HCT116 (cell line): ENCODE results near the gene NBPF4. TPM values are rescaled to one million over a fixed set of nuclear protein-coding genes. Genes with fewer than 3 reads are reported as not detected.
"Not testable (repeated sequence)": the region's sequence is repeated elsewhere in the genome, so short reads cannot be mapped to it uniquely, and the experiment has no call there.

ENCODE experiments used
- ATAC-seq: fragments of 200-7000 bp; cut with Tn5 transposase; 2 replicates; pipeline ENCODE4 v1.9.1; 2020; ENCODE audit warnings: mild to moderate bottlenecking, moderate library complexity
- BruUV-seq: library from RNA; stranded (reverse); fragments of 400-500 nt; replicated peaks from 2 replicates; lab custom pipeline; 2021; lab: Mats Ljungman, UMichigan
- CTCF ChIA-PET: fragments of 300-600 bp; sonication (Branson Sonifier 250); formaldehyde crosslinking; loops from one replicate; lab custom pipeline; 2021; ENCODE audit warnings: antibody characterized with exemption; lab: Charles Lee
- POLR2A ChIA-PET: fragments of 300-600, 350-600 bp; sonication (Branson Sonifier 250); formaldehyde crosslinking; loops from one replicate; lab custom pipeline; 2021; ENCODE audit warnings: antibody characterized with exemption; lab: Charles Lee
- RAD21 ChIA-PET, 2 experiments: fragments of 300-600 bp; sonication (Branson Sonifier 250); formaldehyde crosslinking; loops; one replicate each; lab custom pipeline; 2023; ENCODE audit warnings: low total read pairs in 2 of 2; ENCODE audit not compliant: uncharacterized antibody in 2 of 2, unreplicated experiment in 2 of 2, low non-redundant PET in 1 of 2; lab: Charles Lee
- DNase-seq: peaks from one replicate; pipeline ENCODE4 v3.0.0-alpha.2; 2010; ENCODE audit warnings: low read depth, low spot score
- H2AFZ ChIP-seq: fragments of 200-600 bp; shearing (Covaris generic), sonication (generic); 2 replicates; pipeline ENCODE4 v1.6.1; 2017; ENCODE audit warnings: low read depth, mixed run types, mixed read lengths, antibody characterized with exemption, low read length; ENCODE audit not compliant: poor library complexity, severe bottlenecking
- H3K27ac ChIP-seq: 2 replicates; pipeline ENCODE4 v1.5.1; 2012; ENCODE audit warnings: low read depth, low read length
- H3K27me3 ChIP-seq: fragments of 200-600 bp; sonication (generic); 2 replicates; pipeline ENCODE4 v1.6.1; 2016; ENCODE audit warnings: mixed run types, low read length, mixed read lengths; ENCODE audit not compliant: insufficient read depth
- H3K36me3 ChIP-seq, 2 experiments: fragments of 200-500 bp in 1 of 2; fragments of 200-600 bp in 1 of 2; sonication (Bioruptor generic) in 1 of 2; sonication (generic) in 1 of 2; 2 replicates each; pipeline versions ENCODE4 v1.5.1 to v1.6.1; 2014 to 2016; ENCODE audit warnings: low read length in 2 of 2, inconsistent platforms in 1 of 2, mixed read lengths in 1 of 2, mixed run types in 1 of 2; ENCODE audit not compliant: insufficient read depth in 2 of 2, control insufficient read depth in 1 of 2
- H3K4me1 ChIP-seq, 2 experiments: fragments of 200-600 bp in 1 of 2; sonication (generic) in 1 of 2; 2 replicates each; pipeline versions ENCODE4 v1.5.1 to v1.6.1; 2012 to 2017; ENCODE audit warnings: low read length in 2 of 2, inconsistent platforms in 1 of 2, mild to moderate bottlenecking in 1 of 2, mixed read lengths in 1 of 2, mixed run types in 1 of 2, moderate library complexity in 1 of 2; ENCODE audit not compliant: insufficient read depth in 2 of 2, control insufficient read depth in 1 of 2
- H3K4me2 ChIP-seq: fragments of 200-600 bp; sonication (generic); 2 replicates; pipeline ENCODE4 v1.6.1; 2017; ENCODE audit warnings: mixed run types, low read length, mixed read lengths
- H3K4me3 ChIP-seq, 2 experiments: fragments of 200-600 bp in 1 of 2; sonication (generic) in 1 of 2; replicated peaks in 1 of 2; 2 replicates each; pipeline ENCODE4 v1.5.1; 2011 to 2016; ENCODE audit warnings: low read length in 2 of 2, control low read depth in 1 of 2, low read depth in 1 of 2, mild to moderate bottlenecking in 1 of 2, mixed read lengths in 1 of 2, mixed run types in 1 of 2
- H3K79me2 ChIP-seq: fragments of 200-600 bp; sonication (generic); 2 replicates; pipeline ENCODE4 v1.6.1; 2017; ENCODE audit warnings: mild to moderate bottlenecking, mixed run types, low read length, moderate library complexity, mixed read lengths; ENCODE audit not compliant: insufficient read depth
- H3K9ac ChIP-seq: fragments of 200-600 bp; sonication (generic); 2 replicates; pipeline ENCODE4 v1.6.1; 2016; ENCODE audit warnings: low read length, mixed read lengths
- H3K9me2 ChIP-seq: fragments of 200-600 bp; sonication (generic), shearing (Covaris generic); 2 replicates; pipeline ENCODE4 v1.6.1; 2017; ENCODE audit warnings: mixed run types, mild to moderate bottlenecking, moderate library complexity; ENCODE audit not compliant: insufficient read depth
- H3K9me3 ChIP-seq, 2 experiments: fragments of 200-500 bp in 1 of 2; fragments of 200-600 bp in 1 of 2; sonication (Bioruptor generic) in 1 of 2; sonication (generic) in 1 of 2; 2 replicates each; pipeline ENCODE4 v1.6.1; 2014 to 2017; ENCODE audit warnings: low read length in 2 of 2, mixed read lengths in 2 of 2, inconsistent platforms in 1 of 2, low read depth in 1 of 2, mild to moderate bottlenecking in 1 of 2, mixed run types in 1 of 2, moderate library complexity in 1 of 2; ENCODE audit not compliant: control insufficient read depth in 1 of 2, insufficient read depth in 1 of 2
- H4K20me1 ChIP-seq: fragments of 200-600 bp; sonication (generic), shearing (Covaris generic); 2 replicates; pipeline ENCODE4 v1.6.1; 2017; ENCODE audit warnings: mixed run types, mild to moderate bottlenecking, moderate library complexity; ENCODE audit not compliant: insufficient read depth
- FOSL1 ChIP-seq: IDR thresholded peaks from 2 replicates; pipeline ENCODE4 v1.6.1; 2012; ENCODE audit warnings: low read depth
- JUND ChIP-seq: IDR thresholded peaks from 2 replicates; pipeline ENCODE4 v1.6.1; 2012
- intact Hi-C: fragments of 100-400 bp; cut with micrococcal nuclease; formaldehyde crosslinking; loops from 2 replicates; pipeline ENCODE4 v1.10.0; 2022
- total RNA-seq: library from RNA; stranded (reverse); gene quantifications from one replicate; pipeline ENCODE4 v1.2.1, GENCODE V29; 2021; ENCODE audit not compliant: unreplicated experiment

NBPF4 gene
- total RNA-seq, 1 experiment from 2014 or later: not detected

- H3K36me3 ChIP-seq, H3K9me3 ChIP-seq, RAD21 ChIA-PET, BruUV-seq, H2AFZ ChIP-seq, intact Hi-C loops, H3K9me2 ChIP-seq, POLR2A ChIA-PET, CTCF ChIA-PET, H3K79me2 ChIP-seq, H3K27me3 ChIP-seq, H3K27ac ChIP-seq, H3K9ac ChIP-seq, H4K20me1 ChIP-seq: not testable (repeated sequence)
- ATAC-seq (peak; percentile 43), DNase-seq (peak; percentile 18)
- Histone ChIP-seq H3K4me2 (peak overlapping the region; percentile 62), H3K4me3 (peak overlapping the region in 1 of 2 experiments; percentile 13; a peak in 1 of 4 replicates), H3K4me1 (peaks cover 2 to 17% of the 10 kb centered on the region in 2 experiments; a peak in 3 of 4 replicates)
- TF ChIP-seq JUND: peak; percentile 46
- peak; percentile 59 for TF ChIP-seq FOSL1
These were observed 26.9 kb downstream of the NBPF4 start for GRCh38 chr1:108217007-108217406.

GRCh38 chr1:108216028-108216890, 27.6 kb downstream of the NBPF4 start:
- H3K27me3 ChIP-seq, CTCF ChIA-PET, H3K4me3 ChIP-seq, DNase-seq, H3K9me3 ChIP-seq, H3K9ac ChIP-seq, H3K36me3 ChIP-seq, intact Hi-C loops, H3K27ac ChIP-seq, RAD21 ChIA-PET, H3K79me2 ChIP-seq, H2AFZ ChIP-seq, POLR2A ChIA-PET, H3K9me2 ChIP-seq, BruUV-seq, H4K20me1 ChIP-seq: not testable (repeated sequence)
- peak; percentile 24 for ATAC-seq
- peak overlapping the region; percentile 62 for H3K4me2 ChIP-seq
- peaks cover 2 to 17% of the 10 kb centered on the region in 2 experiments; a peak in 3 of 4 replicates for H3K4me1 ChIP-seq
